HEK293 (cell line): ENCODE results near the gene SLC39A7.

Source experiments
- REPIN1 ChIP-seq: fragments of 450-650 bp; formaldehyde crosslinking; IDR thresholded peaks from 2 replicates; pipeline ENCODE4 v1.5.1; 2017; ENCODE audit warnings: missing biosample characterization, missing genetic modification characterization, low read depth
- ZFP37 ChIP-seq: fragments of 450-650 bp; formaldehyde crosslinking; IDR thresholded peaks from 2 replicates; pipeline ENCODE4 v1.5.1; 2016; ENCODE audit warnings: missing biosample characterization, missing genetic modification characterization
- ZNF140 ChIP-seq: fragments of 450-650 bp; formaldehyde crosslinking; IDR thresholded peaks from 2 replicates; pipeline ENCODE4 v1.5.1; 2016; ENCODE audit warnings: missing biosample characterization, missing genetic modification characterization
- ZNF830 ChIP-seq: fragments of 450-650 bp; IDR thresholded peaks from 2 replicates; pipeline ENCODE4 v1.5.0; 2018; ENCODE audit warnings: missing biosample characterization, missing genetic modification characterization, low read depth, mild to moderate bottlenecking, moderate library complexity
- ZSCAN23 ChIP-seq: fragments of 450-650 bp; formaldehyde crosslinking; IDR thresholded peaks from 2 replicates; pipeline ENCODE4 v1.5.1; 2016; ENCODE audit warnings: missing biosample characterization, missing genetic modification characterization
- TF ChIP-seq, protein P1 (sequence below): fragments of 450-650 bp; formaldehyde crosslinking; IDR thresholded peaks from 2 replicates; pipeline ENCODE4 v1.5.1; 2016; ENCODE audit warnings: missing biosample characterization, missing genetic modification characterization

DNA sequence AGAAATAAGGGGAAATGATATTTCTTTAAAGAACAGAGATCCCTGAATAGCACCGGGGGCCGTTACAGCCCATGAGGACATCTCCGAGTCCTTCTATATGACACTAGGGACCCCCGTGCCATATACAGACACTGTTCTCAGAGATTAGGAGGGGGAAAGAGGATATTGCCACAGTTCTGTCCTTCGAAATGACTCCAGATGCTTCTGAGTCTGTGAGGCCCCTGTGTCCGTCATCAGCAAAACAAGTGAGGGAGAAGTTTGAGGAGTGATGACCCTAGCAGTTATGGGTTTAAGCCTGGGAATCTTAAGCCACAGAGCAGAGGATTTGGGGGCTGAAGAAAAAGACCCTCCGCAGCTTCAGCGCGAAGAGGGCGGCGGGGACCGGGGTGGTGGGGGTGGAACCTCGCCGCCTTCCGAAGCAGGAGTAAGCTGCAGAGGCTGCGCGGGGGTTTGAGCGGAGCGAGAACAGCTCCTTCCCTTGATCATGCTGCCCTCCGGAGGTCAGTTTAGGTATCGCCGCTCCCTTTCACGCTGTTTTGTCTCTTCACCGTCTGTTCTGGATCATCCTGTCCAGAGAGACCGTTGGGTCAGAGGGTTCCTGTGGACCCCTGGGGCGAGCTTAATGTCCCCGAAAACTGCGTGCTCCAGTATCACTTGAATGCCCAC is 47.4 kb downstream of the SLC39A7 start:
- TF ChIP-seq, protein P1, sequence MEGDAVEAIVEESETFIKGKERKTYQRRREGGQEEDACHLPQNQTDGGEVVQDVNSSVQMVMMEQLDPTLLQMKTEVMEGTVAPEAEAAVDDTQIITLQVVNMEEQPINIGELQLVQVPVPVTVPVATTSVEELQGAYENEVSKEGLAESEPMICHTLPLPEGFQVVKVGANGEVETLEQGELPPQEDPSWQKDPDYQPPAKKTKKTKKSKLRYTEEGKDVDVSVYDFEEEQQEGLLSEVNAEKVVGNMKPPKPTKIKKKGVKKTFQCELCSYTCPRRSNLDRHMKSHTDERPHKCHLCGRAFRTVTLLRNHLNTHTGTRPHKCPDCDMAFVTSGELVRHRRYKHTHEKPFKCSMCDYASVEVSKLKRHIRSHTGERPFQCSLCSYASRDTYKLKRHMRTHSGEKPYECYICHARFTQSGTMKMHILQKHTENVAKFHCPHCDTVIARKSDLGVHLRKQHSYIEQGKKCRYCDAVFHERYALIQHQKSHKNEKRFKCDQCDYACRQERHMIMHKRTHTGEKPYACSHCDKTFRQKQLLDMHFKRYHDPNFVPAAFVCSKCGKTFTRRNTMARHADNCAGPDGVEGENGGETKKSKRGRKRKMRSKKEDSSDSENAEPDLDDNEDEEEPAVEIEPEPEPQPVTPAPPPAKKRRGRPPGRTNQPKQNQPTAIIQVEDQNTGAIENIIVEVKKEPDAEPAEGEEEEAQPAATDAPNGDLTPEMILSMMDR (tag by site-specific recombination): peak; percentile 95
- TF ChIP-seq ZFP37 (tag by site-specific recombination): no peak
- no peak for TF ChIP-seq REPIN1 (tag by site-specific recombination)
- no peak for TF ChIP-seq ZNF830 (tag by site-specific recombination)
- no peak for TF ChIP-seq ZNF140 (tag by site-specific recombination)
- TF ChIP-seq ZSCAN23 (tag by site-specific recombination): 0 out of 2 replicates have a peak, but pooled peaks have one; percentile 27
